GOT3 (cell line): Measurements from ENCODE around the gene NEDD4L.

ENCODE experiments used
- DNase-seq: peaks from one replicate; lab custom pipeline; 2025; ENCODE audit warnings: mixed read lengths; lab: John Stamatoyannopoulos, UW

The NEDD4L gene

DNA sequence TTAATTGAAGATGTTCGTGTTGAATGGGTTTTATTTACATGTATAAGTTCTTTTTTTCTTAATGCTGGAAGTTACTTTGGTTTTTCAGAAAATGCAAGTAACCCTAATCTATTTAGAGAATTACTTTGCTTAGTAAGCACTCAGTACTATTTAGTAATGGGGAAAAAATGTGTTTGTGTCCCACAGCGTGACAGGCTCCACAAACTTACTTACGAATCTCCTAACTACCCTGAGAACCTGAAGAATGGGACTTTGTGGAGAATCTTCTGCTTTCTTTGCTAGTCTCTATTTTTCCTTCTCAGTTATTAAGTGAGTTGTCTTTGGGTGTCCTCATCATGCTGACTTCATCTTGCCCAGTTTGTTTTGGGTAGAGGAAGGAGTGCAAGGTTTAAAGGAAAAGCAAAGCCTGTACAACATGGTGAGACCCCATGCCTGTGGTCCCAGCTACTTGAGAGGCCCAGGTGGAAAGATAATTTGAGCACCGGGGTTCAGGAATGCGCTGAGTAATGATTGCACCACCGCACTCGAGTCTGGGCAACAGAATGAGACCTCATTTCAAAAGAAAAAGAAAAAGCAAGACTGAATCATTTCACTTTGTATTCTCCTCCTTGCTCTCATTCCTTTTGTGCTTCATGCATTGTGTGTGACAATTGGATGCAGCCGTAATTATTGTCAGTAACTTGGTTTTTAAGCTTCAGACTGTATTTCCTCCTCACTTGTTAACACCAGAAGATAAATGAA, 10.2 kb downstream of the NEDD4L start:
- no peak for DNase-seq

DNA sequence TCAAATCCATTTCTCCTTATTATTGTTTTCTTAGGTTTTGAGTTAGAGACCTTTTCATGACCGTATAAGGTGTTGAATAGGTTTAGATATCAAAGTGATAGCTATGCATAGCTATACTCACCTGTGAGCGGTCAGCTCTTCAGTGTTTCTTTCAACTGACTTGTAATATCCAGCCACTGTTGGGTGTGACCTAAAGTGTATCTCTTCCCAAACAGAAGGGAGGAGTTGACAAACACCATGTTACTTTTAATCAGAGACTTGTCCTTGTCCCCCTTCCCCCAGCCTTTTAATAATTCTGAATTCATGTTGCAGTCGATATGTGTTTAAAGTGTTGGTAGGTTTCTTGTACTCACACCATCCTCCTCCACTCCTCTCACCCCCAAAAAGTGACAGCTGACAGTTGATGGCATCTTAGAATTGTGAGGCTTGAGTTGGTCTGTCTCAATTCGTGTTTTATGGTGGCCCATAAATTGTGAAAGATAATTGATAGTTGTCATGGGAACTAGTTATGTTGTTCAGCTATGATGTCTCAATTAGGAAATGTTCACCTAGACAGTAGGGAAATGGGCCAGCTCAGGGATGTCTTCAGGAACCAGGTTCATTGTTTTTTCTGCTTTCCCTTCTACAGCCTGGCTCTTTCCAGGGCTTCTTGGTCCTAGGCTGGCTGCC, 12.0 kb downstream of the NEDD4L start:
- DNase-seq: no peak

DNA sequence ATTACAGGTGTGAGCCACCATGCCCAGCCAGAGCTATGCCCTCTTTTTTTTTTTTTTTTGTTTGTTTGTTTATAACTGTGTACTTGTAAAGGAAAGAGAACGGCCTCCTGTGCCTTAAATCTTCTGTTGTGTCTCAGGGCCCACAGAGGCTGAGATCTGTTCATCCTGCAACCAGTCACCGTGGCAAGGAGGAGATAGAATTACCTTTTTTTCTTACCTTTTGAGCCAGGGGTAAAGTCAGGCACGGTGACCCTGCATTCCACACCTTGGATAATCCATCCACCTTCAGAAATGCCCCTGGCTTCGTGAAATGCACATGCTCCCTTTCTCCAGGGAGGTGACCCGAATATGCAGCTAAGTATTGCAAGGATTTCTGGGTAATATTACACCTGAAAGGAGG, 12.8 kb downstream of the NEDD4L start:
- DNase-seq: no peak

DNA sequence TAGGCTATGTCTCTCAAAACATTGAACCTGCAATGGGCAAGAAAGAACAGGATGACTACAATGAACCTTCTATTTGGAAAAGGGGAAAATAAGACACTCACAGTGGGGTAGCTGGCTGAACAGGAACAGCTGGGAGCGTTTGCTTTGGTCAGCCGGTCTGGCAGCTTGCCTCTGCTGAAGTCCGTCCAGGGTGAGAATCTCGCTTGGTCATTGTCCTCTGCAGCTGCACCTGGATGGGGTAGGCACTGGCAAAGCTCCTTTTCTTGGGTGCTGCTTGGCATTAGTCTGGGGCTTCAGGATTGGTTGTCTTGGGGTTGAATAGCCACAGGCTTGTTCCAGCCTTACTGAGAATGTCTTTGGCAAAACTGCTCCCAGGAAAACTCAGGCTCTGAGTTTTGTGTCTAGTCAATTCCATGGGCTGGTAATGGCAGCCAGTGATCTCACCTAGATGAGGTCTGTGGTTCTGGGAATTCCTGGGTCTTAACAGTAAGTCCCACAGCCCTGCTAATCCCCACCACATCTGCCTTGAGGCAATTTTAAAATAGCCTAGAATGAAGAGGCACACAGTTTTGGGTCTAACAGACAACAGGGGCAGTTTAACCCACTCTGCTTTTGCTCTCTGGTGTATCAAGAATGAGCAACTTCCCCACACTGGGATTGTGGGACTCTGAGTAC, 13.4 kb downstream of the NEDD4L start:
- DNase-seq: no peak

DNA sequence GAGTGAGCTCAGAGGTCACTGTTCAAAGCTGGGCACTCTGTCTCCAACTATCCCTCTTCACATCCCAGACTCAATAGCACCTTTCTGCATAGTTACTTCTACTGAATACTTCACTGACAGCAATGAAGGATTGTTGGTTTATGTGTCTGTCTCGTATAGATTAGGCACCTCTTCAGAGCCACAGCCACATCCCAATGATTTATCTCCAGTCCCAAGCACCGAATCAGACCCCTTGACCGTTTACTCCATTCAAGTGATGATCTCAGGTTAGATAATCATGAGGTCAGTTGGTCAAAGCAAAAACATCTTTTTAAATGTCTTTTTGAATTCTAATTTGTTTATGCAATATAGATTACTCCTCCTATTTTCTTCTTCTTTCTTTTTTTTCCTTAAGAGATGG, 14.7 kb downstream of the NEDD4L start:
- no peak for DNase-seq

DNA sequence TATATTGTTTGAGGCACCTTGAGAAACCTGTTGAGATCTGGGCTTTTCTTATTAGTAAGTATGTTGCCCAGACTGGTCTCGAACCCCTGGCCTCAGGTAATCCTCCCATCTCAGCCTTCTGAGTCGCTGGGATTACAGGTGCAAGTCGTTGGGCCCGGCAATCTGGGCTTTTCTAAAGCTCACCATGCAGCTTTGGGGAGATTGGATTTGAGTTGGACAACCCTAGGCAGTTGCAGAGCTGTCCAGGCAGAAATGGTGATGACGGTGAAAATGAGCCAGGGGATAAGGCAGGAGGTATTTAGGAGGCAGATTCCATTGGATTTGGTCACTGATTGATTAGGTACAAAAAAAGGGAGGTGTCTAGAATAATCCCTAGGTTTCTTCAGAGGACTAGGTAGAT, 16.2 kb downstream of the NEDD4L start:
- no peak for DNase-seq

DNA sequence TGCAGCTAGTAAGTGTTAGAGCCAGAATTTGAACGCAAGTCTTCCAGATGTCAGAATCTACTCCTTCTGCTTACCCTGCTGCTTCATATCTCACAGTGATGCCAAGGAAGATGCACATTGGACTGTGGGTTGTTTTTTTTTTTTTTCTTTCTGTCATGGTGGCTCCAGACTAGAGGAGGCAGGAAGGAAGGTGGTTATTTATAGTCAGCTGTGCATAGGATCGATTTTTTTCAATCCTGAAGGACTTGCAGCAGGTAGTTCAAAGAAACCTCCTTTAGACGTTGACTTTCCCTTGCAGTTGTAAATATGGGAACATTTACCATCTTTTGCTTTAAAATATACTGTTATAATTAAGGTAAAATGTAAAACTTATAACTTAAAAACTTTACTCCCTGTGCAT, 17.3 kb downstream of the NEDD4L start:
- DNase-seq: no peak

DNA sequence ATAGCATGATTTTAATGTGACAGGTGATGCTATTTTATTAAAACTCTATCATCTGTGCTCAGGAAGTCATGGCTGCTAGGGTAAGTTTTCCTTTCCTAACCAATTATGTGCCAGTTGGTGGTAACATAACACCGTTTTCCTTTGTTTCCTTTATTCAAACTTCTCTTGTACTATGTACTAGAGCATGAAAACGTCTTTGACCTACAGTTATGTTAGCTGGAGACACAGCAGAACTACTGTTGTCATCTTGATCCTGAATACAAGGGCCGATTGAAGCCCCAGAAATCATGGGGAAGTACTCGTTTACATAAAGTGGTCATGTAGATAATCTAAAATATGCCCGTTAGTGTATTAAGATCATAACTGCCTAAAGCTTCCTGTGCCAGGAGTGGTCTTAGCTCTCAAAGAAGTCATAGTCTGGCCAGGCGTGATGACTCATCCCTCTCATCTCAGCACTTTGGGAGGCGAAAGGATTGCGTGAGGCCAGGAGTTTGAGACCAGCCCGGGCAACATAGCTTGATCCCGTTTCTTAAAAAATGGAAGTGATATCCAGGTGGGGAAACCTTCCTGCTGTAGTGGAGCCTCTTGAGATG, 20.5 kb downstream of the NEDD4L start:
- DNase-seq: no peak

DNA sequence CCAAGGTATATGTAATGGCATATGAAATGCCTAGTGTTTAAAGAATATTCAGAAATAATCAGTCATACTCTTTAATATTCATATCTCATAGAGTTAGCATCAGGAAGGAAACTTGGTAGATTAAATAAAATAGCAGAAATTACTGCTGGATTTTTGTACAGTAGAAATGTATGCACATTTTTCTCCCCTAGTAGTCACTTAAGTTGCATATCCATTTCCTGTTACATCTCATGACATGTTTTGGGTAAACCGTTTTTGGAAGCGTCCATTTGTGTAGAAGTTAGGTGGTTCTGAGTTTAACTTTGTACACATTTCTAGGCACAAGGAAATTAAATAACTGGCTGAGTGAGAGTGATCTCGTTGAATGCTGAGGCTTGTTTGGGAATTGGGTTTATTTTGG, 21.9 kb downstream of the NEDD4L start:
- no peak for DNase-seq

DNA sequence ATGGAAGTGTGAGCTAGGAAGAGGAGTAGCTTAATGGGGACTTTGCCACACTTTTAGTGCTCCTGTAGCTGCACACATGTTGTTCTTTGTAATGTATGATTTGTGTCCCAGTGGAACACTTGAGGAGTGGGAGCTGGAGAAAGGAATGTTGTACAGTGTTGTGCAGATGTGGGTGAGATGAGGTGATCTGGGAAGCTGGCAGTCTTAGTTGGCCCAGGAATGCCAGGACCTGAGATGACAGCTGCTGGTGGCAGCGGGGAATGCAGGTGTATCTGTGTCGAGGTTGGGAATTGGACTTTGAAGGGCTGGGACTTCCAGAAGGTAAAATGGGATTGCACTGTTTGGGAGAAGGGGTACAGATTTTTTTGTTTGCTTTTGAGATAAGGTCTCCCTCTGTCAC, 23.6 kb downstream of the NEDD4L start:
- no peak for DNase-seq

DNA sequence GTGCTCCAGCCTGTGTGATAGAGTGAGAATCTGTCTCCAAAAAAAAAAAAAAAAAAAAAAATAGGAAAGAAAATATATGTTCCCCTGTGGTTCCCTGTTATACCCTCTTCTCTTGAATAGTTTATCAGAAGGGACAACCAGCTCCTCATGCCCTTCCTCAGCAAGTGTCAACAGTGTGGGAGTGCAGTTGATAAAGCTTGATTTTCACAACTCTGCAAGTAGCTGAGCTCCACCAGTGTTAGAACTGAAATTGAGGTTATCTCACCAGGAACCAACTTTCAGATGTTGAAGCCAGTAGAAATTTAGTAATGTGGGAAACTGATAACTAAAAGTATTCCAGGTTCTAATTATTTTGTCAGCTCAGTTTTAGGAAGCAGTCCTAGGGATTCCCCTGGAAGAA, 25.1 kb downstream of the NEDD4L start:
- no peak for DNase-seq

DNA sequence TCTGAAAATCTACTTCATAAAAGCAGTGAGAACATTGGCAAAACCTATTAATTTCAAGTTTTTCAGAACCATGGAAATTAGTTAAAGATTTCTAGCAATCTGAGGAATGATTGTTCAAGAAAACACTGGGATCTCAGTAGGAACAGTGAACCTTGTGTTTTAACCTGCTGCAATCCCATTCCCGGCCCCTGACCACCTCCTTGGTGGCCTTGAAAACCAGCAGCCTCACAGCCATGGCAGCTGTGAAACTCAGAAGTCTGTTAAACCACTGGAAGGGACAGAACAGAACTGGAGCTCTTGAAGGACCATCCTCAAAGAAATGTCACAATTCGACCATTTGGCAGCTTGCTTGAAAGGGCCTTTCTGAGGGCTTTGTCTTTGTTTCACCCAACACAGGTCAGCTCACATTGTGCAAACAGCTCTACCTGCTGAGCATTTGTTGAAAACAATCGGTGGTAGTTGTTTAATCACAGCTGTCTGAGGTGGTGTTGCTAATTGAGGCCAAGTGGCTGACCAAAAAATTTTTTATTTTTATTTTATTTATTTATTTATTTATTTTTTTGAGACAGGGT, 25.8 kb downstream of the NEDD4L start:
- no peak for DNase-seq

DNA sequence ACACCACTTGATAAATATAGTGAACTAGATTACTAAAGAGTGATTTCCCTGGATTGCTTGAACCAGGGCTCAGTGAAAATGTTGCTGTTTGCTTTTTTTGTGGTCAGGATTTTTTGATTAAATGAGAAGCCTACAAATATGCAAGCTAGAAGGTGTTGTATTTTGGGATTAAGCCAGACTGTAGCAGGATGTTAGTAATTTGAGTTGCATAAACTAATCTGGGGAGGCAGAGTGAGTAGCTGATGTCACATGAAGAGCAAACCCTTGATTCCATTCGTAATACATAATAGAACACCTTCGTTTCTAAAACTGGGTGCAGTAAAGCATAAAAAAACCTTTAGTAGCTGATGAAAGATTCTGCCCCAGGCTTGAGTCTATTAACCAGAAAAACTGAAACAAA, 32.0 kb downstream of the NEDD4L start:
- DNase-seq: no peak

DNA sequence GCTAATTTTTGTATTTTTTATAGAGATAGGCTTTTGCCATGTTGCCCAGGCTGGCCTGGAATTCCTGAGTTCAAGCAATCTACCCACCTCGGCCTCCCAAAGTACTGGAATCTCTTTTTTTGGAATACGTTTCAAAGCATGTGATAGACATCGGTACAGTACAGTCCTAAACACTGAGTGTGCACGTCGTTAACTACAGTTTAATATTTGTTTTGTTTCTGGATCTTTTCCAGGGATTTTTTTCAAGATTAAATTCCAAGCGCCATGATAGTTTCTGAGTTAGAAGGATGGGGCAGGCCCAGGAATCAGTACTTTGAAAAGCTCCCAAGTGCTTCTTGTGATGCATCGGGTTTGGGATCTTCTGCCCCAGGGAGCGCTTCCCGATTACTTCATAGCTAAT, 33.3 kb downstream of the NEDD4L start:
- no peak for DNase-seq

DNA sequence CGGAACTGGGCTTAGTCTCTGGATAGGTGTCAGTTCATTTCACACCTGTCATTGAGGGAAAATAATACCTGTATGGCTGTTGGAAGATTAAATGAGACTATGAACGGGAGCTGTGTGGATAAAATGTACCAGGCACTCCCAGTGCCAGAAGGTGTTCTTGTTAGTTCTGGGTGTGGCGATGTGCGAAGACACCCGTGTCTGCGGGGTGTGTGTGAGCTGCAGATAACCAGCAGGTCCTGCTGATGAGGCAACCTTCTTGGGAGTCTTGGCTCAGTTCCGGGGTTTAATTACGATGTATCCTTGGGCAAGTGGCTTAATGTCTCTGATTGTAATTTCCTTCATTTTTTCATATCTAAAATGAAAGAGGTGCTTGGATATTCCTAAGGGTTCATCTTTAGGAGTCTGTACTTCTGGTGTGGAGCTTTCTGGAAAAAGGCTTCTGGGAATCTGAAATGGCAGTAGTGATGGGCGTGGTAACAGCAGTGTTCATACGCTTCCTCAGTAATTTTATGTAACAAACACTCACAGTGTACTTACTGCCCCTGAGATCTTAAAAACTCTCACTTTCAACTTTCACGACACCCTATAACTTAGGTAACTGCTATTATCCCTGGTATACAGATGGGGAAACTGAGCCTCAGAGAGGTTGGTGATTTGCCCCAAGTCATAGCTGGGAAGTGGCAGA, 35.0 kb downstream of the NEDD4L start:
- no peak for DNase-seq

DNA sequence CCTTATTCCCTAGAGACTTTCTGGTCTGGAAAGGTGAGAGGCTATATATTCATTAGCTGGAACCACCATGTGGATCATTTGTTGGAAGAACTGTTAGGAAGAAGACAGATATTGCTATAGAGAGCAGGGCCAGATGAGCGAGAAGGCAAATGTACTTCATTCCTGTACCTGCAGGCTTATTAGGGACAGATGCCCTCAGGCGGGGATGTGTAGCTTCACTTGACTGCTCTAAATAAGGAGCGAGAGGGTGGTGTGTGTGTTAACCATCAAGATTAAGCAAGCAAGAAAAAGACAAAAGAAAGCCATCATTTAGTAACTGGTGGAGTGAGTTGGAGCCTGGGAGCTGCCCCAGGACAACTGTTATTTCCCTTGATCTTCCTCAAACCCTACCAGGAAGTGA, 36.4 kb downstream of the NEDD4L start:
- DNase-seq: no peak

DNA sequence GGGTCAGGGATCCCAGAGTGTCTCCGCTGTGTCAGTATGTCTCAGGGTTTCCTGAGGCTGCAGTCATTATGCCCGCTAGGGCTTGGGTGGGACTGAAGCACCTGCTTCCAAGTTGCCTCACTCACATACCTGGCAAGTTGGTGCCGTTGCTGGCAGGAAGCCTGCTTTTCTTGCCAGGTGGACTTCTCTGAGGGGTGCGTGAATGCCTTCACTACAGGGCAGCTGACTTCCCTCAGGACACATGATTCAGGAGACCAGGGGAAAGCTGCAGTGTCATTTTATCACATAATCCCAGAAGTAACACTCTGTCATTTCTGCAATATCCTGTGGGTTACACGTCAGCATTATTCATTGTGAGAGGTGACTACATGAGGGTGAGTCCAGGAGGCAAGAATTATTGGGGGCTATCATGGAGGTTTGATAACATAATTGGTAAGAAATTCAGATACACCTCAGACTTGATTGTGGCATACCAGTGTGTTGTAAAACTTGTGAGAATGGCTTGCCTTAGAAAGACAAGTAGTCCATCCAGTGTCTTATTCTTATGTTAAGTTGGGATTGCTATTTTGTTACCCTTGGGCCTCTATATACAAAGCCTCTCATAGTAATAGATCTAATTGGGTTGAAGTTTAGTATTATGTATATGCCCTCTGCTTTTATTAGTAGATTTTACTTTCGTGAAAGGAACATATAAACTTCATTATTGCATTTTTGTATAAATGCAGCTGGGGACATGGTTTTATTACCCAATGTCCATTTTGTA, 44.1 kb downstream of the NEDD4L start:
- DNase-seq: no peak

DNA sequence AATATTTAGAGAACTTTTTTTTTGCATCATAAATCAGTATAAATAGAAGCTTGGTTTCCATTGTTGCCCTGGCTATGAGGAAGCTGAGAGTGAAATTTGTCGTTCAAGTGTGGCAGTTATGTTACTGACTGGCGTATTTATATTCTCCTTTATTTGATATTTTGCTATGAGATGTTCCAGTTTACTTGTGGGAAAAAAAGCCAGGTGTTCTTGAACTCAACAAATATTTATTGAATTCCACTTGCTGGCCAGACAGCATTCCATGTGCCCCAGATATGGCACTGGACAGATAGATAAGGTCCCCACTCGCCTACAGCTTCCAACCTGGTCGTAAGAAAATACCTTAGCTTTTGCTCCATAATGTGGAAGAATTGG, 44.7 kb downstream of the NEDD4L start:
- DNase-seq: no peak

DNA sequence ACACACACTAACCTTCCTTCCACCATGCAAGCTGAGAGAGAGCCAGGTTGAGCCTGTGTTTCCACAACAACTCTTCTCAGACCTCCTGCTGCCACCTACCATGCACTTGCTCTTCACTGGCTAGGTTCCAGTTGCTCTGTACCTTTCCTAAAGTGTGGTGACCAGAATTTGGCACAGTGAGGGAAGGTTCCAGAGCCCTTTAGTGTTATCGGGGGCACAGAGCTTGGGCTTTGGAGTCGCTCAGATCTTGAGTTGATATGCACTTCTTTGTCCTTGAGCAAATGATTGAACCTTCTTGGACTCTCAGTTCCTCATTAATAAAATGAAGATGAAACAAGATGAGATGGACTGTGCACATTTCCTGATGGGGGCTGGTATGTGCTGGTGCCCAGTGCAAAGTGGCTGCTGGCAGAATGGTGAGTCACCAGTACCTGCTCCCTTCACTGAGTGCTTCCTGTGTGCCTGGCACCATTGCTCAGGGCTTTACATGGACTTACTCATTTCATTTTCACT, 47.1 kb downstream of the NEDD4L start:
- no peak for DNase-seq

DNA sequence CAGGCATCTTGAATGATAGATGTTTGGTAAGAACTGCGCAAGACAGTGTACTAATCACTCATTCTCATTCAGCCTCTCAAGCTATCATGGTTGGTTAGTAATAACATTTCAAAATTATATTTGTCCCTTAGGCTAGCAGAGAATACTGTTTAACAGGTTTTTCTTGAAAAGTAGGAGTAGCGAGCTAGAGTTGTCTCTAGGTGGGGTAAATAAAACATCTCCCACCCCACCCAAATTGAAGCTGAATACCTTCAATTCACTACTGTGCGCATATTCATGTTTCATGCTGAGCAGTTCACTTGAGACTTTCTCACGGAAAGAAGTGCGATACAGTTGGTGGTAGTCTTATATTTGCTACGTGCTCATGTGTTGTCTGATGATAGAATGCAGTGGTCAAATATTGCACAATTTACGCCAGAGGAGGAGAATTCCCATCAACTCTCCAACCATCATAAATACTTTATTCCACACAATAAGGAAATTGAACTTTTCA, 49.3 kb downstream of the NEDD4L start:
- no peak for DNase-seq

DNA sequence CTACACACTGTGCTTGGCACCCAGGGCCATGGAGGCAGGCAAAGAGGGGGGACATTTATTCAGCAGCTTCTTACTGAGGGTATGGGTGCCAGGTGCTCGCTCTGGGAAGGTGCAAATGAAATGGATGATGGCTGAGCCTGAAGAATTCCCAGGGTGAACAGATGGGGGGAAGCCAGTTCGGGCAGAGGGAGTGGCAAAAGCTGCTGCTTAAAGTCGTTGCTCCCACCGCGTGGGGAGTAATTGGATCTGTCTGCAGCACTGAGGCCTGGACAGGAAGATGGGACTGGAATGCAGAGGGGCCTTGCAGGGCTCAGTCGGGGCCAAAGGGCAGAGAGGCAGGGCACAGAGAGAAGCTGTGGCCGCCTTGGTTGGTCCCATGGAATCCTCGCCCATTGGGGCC, 51.2 kb downstream of the NEDD4L start:
- DNase-seq: no peak
